Heart left ventricle (tissue), 13 donors: ENCODE measurements around the gene GYS1.

Experiments used
- POLR2A ChIP-seq, 2 donors: fragments of 450-650 bp; IDR thresholded peaks; one replicate each; pipeline ENCODE4 v1.6.1; 2017; ENCODE audit warnings: antibody characterized with exemption in 2 of 2, mild to moderate bottlenecking in 2 of 2, moderate library complexity in 2 of 2
- TF ChIP-seq, protein P1 (sequence below), 12 donors: fragments of 200-600 bp; sonication (generic) in 4 of 12; IDR thresholded peaks; one replicate each; pipeline versions ENCODE4 v1.5.0 to v1.8.0; 2018 to 2022; ENCODE audit warnings: antibody characterized with exemption in 12 of 12, mild to moderate bottlenecking in 5 of 12
- donor health status: ischemic (EF 13 %, LVEDD 7.1; RV severe dilation, severe dysfunction).
- donor health status: DM: no; HTN: yes; CAD: no.
- donor health status: DM: no; HTN: no; CAD: no.
- donor health status: ischemic (EF 25% LVEDD 6.9; RV normal size, moderate dysfunction).
- donor health status: ischemic (EF 25% LVEDD 5.7; RV mildly dilated, moderate dysfunction).
- donor health status: ischemic (EF 35%, LVEDD 5.7; RV mildly dilated, moderate dysfunction).
- donor health status: nonischemic (EF 11% LVEDD 7.7; RV severe dilation, severe dysfunction).
- donor health status: DM: yes; HTN: yes; CAD: no.
- donor health status: PGD.
- donor health status: ischemic (EF 29% LVEDD 5.4; RV normal size, mild dysfunction).
- donor health status: nonischemic (EF 23%, LVEDD 6.1; RV moderate dilation, normal function).

DNA sequence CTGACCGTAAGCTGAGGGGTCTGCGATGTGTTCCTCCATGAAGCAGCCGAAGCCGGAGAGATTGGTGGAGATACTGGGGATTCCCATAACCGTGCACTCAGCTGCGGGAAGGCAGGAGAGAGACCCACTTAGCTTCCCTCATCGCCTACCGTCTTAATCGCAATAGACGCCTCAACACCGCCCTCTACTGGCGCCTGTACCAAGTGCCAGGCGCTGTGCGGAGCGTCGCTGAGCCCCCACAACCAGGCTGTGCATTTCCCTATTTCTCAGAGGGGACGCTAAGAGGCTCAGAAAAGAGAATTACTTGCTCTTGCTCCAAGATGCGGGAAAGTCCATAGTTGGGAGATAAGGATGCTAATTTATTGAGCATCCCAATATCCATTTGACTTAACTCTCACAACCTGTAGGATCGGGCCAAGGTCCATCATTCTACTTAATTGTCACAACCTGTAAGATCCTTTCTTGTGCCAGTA, 22.1 kb downstream of the GYS1 start:
- TF ChIP-seq, protein P1, sequence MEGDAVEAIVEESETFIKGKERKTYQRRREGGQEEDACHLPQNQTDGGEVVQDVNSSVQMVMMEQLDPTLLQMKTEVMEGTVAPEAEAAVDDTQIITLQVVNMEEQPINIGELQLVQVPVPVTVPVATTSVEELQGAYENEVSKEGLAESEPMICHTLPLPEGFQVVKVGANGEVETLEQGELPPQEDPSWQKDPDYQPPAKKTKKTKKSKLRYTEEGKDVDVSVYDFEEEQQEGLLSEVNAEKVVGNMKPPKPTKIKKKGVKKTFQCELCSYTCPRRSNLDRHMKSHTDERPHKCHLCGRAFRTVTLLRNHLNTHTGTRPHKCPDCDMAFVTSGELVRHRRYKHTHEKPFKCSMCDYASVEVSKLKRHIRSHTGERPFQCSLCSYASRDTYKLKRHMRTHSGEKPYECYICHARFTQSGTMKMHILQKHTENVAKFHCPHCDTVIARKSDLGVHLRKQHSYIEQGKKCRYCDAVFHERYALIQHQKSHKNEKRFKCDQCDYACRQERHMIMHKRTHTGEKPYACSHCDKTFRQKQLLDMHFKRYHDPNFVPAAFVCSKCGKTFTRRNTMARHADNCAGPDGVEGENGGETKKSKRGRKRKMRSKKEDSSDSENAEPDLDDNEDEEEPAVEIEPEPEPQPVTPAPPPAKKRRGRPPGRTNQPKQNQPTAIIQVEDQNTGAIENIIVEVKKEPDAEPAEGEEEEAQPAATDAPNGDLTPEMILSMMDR (IDR thresholded peaks at IDR 0.05), result peak; percentile 83 to 97 (median 92)
- no peak for TF ChIP-seq POLR2A (IDR thresholded peaks at IDR 0.05)
